ENCODE results near the gene KRT40. TPM values are rescaled to one million over a fixed set of nuclear protein-coding genes. Genes with fewer than 3 reads are reported as not detected.

Gene KRT40
- total and polyA plus RNA-seq, 2 donors (not counting 3 experiments of a cell fraction or from before 2014, with no cell fraction given): not detected

DNA sequence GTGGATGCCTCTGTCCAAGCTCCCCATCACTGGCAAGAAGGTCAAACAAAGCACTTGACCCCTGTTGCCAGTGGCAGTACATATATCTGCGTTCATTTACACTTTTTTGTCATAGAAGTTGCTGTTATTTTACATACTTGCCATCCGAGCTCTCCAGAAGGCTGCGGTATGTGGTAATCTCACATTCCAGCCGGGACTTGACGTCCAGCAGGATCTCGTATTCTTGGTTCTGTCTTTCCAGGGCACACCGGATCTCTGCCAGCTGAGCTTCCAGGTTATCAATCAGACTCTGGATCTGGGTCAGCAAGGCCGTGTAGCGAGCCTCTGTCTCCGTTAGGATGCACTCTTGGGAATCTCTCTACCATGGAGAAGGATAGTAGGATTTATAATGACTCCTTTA lies 24.0 kb downstream of the KRT40 start:
- no peak for FAIRE-seq

More for the DNA sequence above, 24.0 kb downstream of the KRT40 start:
- Histone ChIP-seq H3K4me1 (ENCODE audit: control insufficient read depth, extremely low read depth, insufficient read depth, low read length) (no peaks in the 10 kb centered on the region), H3K4me2 (ENCODE audit: insufficient read depth, low read length) (no peak overlapping the region), H4K20me1 (replicated peaks; ENCODE audit: control insufficient read depth, extremely low read depth, insufficient read depth, low read length) (no peaks in the 10 kb centered on the region), H3K27me3 (ENCODE audit: control insufficient read depth in 2 of 2, insufficient read depth in 2 of 2, low read length in 2 of 2) (peaks cover 4 to 5% of the 10 kb centered on the region in 2 experiments), H2AFZ (ENCODE audit: low read depth, low read length) (no peak overlapping the region), H3K9ac (replicated peaks; ENCODE audit: extremely low read depth, insufficient read depth, low read length) (no peak overlapping the region), H3K79me2 (ENCODE audit: control insufficient read depth, insufficient read depth, low read length) (no peaks in the 10 kb centered on the region), H3K9me1 (replicated peaks; ENCODE audit: control insufficient read depth, extremely low read depth, insufficient read depth, low read length) (no peaks in the 10 kb centered on the region), H3K9me3 (replicated peaks; ENCODE audit: control insufficient read depth, insufficient read depth, low read length) (no peaks in the 10 kb centered on the region), H3K36me3 (ENCODE audit: control insufficient read depth in 2 of 2, extremely low read depth in 1 of 2, insufficient read depth in 2 of 2, low read length in 2 of 2) (no peaks in the 10 kb centered on the region), H3K4me3 (replicated peaks in 1 of 3; ENCODE audit: insufficient read depth in 1 of 3, low read depth in 1 of 3, low read length in 3 of 3) (no peak overlapping the region), H3K27ac (ENCODE audit: insufficient read depth, low read depth, low read length) (no peak overlapping the region)
- intact Hi-C loops (cut with micrococcal nuclease): no loop called here
- CTCF ChIA-PET: interaction anchor here (1.0 kb wide), 1 partner anchor 703 kb away, joined by 4 read pairs; no protein-coding TSS in a partner anchor
- TF ChIP-seq EZH2 (IDR thresholded peaks at IDR 0.05; ENCODE audit: borderline replicate concordance, low read depth, low read length, severe bottlenecking) (no peak), MYC (IDR thresholded peaks at IDR 0.05; ENCODE audit: low read depth, low read length) (no peak), GATA2 (IDR thresholded peaks at IDR 0.05; ENCODE audit: insufficient read depth, insufficient read length, low read depth, low read length) (no peak), FOS (IDR thresholded peaks at IDR 0.05; ENCODE audit: borderline replicate concordance, insufficient read depth, low read length) (no peak), POLR2A (IDR thresholded peaks at IDR 0.05; ENCODE audit: low read depth, low read length) (no peak), JUN (IDR thresholded peaks at IDR 0.05; ENCODE audit: borderline replicate concordance, insufficient read depth, insufficient read length, low read depth) (no peak), POLR2AphosphoS5 (IDR thresholded peaks at IDR 0.05; ENCODE audit: insufficient read depth, low read depth, low read length) (no peak)
- TF ChIP-seq, protein P1, sequence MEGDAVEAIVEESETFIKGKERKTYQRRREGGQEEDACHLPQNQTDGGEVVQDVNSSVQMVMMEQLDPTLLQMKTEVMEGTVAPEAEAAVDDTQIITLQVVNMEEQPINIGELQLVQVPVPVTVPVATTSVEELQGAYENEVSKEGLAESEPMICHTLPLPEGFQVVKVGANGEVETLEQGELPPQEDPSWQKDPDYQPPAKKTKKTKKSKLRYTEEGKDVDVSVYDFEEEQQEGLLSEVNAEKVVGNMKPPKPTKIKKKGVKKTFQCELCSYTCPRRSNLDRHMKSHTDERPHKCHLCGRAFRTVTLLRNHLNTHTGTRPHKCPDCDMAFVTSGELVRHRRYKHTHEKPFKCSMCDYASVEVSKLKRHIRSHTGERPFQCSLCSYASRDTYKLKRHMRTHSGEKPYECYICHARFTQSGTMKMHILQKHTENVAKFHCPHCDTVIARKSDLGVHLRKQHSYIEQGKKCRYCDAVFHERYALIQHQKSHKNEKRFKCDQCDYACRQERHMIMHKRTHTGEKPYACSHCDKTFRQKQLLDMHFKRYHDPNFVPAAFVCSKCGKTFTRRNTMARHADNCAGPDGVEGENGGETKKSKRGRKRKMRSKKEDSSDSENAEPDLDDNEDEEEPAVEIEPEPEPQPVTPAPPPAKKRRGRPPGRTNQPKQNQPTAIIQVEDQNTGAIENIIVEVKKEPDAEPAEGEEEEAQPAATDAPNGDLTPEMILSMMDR (IDR thresholded peaks at IDR 0.05; ENCODE audit: extremely low read depth in 1 of 2, insufficient read depth in 1 of 2, low read depth in 1 of 2, low read length in 2 of 2): no peak
- TF ChIP-seq, protein P2, sequence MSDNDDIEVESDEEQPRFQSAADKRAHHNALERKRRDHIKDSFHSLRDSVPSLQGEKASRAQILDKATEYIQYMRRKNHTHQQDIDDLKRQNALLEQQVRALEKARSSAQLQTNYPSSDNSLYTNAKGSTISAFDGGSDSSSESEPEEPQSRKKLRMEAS (IDR thresholded peaks at IDR 0.05; ENCODE audit: insufficient read depth, insufficient read length): no peak
- BruUV-seq (replicated peaks): no TSS peak
- dilution Hi-C loops (cut with MboI; ENCODE audit: extremely low pct_ligation_motif_present, low sequenced_read_pairs): no loop called here
- POLR2A ChIA-PET: no interaction called here
- DNase-seq (ENCODE audit: low read depth, low spot score): no peak
